Measurements from ENCODE around the gene ZFAND6.

- TF ChIP-seq CTCF (IDR thresholded peaks at IDR 0.05; ENCODE audit: low read depth, low read length, poor library complexity, severe bottlenecking) = no peak
- TF ChIP-seq EZH2phosphoT487 (IDR thresholded peaks at IDR 0.05; ENCODE audit: borderline replicate concordance, low read length) = no peak
Observed at GRCh38 chr15:80121546-80121945, 62.1 kb downstream of the ZFAND6 start.
